Retina (tissue), 1 donor: Measurements from ENCODE around the gene ARID1A.
"Not testable (repeated sequence)": the region's sequence is repeated elsewhere in the genome, so short reads cannot be mapped to it uniquely, and the experiment has no call there.

Source experiments
- DNase-seq: peaks from one replicate; pipeline ENCODE4 v3.0.0-alpha.2; 2016

ARID1A gene

GRCh38 chr1:26788836-26789611 is 93.2 kb downstream of the ARID1A start:
- DNase-seq = peak; percentile 85

- DNase-seq = no peak
These were observed 93.7 kb downstream of the ARID1A start for GRCh38 chr1:26789612-26789865.

GRCh38 chr1:26789931-26790330 is 94.1 kb downstream of the ARID1A start:
- DNase-seq = no peak

GRCh38 chr1:26790551-26790953 is 94.7 kb downstream of the ARID1A start:
- no peak for DNase-seq

- DNase-seq = no peak
These were observed 95.3 kb downstream of the ARID1A start for GRCh38 chr1:26791148-26791547.

GRCh38 chr1:26791626-26792025 is 95.8 kb downstream of the ARID1A start:
- DNase-seq = no peak

- no peak for DNase-seq
These were observed 97.1 kb downstream of the ARID1A start for GRCh38 chr1:26792924-26793323.

- no peak for DNase-seq
These were observed 98.6 kb downstream of the ARID1A start for GRCh38 chr1:26794391-26794790.

GRCh38 chr1:26797627-26798026 is 101.8 kb downstream of the ARID1A start:
- no peak for DNase-seq

GRCh38 chr1:26799479-26800142 is 103.8 kb downstream of the ARID1A start:
- no peak for DNase-seq

- not testable (repeated sequence) for DNase-seq
These were observed 108.1 kb downstream of the ARID1A start for GRCh38 chr1:26803932-26804331.

- peak; percentile 71 for DNase-seq
These were observed 114.3 kb downstream of the ARID1A start for GRCh38 chr1:26810105-26810504.

- no peak for DNase-seq
These were observed 115.2 kb downstream of the ARID1A start for GRCh38 chr1:26811057-26811456.

- DNase-seq = no peak
These were observed 115.9 kb downstream of the ARID1A start for GRCh38 chr1:26811708-26812107.

GRCh38 chr1:26814377-26814776 is 118.6 kb downstream of the ARID1A start:
- DNase-seq = no peak

GRCh38 chr1:26814893-26815292 is 119.1 kb downstream of the ARID1A start:
- DNase-seq = no peak

- no peak for DNase-seq
These were observed 125.0 kb downstream of the ARID1A start for GRCh38 chr1:26820784-26821269.

- no peak for DNase-seq
These were observed 127.1 kb downstream of the ARID1A start for GRCh38 chr1:26822737-26823395.

- no peak for DNase-seq
These were observed 128.9 kb downstream of the ARID1A start for GRCh38 chr1:26824731-26825130.

GRCh38 chr1:26826261-26827105 is 130.7 kb downstream of the ARID1A start, which contains the start of gene ZDHHC18:
ZDHHC18 (plus strand) TSS chr1:26826688; CDS start chr1:26826805, 117 bp downstream.
- peak; percentile 86 for DNase-seq

- peak; percentile 31 for DNase-seq
These were observed 131.3 kb downstream of the ARID1A start for GRCh38 chr1:26827106-26827604.

GRCh38 chr1:26827663-26828062 is 131.8 kb downstream of the ARID1A start:
- DNase-seq = peak; percentile 37
